GM20431 (cell line): ENCODE measurements around the gene CDC25B.
"Not testable (repeated sequence)": the region's sequence is repeated elsewhere in the genome, so short reads cannot be mapped to it uniquely, and the experiment has no call there.

ENCODE experiments used
- in situ Hi-C: fragments of 300-500 bp; cut with MseI, MboI; formaldehyde crosslinking; loops from one replicate; pipeline ENCODE4 v1.15.0; 2020; ENCODE audit warnings: low sequenced_read_pairs; ENCODE audit not compliant: unreplicated experiment

CDC25B gene

DNA sequence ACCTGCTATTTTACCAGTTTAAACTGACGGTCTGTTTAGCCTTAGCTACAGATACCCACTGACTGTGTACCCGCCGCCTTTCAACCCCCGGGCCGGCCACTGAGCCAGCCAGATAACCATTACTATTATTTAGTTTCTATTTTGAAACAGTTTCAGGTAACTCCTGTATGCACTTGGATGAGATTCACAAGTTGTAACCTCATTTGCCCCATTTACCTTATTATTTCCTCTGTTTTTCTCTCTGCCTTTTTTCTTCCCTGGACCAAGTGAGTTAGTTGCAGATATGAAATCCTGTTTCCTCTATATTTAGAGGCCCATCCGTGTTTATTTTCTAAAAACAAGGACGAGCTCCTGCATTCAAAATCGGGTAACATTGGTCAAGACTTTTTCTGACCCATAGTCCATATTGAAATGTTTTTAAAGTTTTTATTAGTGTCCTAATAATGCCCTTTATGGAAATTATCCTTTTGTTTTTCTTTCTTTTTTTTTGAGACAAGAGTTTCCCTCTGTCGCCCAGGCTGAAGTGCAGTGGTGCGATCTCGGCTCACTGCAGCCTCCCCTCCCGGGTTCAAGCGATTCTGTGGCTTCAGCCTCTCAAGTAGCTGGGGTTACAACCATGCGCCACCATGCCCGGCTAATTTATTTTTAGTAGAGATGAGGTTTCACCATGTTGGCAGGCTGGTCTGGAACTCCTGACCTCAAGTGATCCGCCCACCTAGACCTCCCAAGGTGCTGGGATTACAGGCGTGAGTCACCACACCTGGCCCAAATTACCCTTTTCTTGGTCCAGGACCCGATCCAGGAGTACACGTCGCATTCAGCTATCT lies 25.0 kb downstream of the CDC25B start:
- in situ Hi-C loops = no loop called here

GRCh38 chr20:3821996-3822395 lies 25.9 kb downstream of the CDC25B start:
- in situ Hi-C loops = no loop called here

DNA sequence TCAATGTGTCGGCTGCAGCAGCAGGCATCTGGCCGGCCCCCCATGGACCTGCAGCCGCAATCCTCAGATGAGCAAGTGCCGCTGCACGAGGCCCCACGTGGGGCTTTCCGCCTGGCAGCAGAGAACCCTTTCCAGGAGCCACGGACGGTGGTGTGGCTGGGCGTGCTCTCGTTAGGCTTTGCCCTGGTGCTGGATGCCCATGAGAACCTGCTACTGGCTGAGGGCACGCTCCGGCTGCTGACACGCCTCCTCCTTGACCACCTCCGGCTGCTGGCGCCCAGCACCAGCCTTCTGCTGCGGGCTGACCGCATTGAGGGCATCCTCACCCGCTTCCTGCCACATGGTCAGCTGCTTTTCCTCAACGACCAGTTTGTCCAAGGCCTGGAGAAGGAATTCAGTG lies 27.8 kb downstream of the CDC25B start:
- in situ Hi-C loops = no loop called here

- in situ Hi-C loops = no loop called here
These were observed 29.4 kb downstream of the CDC25B start for GRCh38 chr20:3825526-3825925.

DNA sequence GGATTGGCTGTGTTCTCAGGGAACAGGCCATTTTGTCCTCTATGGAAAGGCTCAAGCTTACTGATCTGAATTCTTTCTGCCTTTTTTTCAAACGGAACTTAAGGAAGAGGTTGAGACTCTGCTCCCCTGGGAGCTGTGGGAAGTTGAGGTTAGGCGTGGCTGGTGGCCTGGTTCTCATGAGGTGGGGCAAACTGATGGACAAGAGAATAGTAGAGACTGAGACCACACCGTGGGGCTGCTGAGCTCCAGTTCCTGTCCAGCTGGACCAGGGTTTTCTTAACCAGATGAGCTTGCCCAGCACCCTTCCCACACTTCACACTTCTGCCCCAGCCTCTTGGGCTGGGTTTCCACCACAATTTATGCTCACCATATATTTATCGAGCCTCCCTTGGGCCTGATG lies 30.3 kb downstream of the CDC25B start:
- in situ Hi-C loops = no loop called here

GRCh38 chr20:3828798-3829197 lies 32.7 kb downstream of the CDC25B start:
- in situ Hi-C loops = no loop called here

- in situ Hi-C loops = not testable (repeated sequence)
These were observed 33.8 kb downstream of the CDC25B start for GRCh38 chr20:3829891-3830290.

GRCh38 chr20:3836132-3836531 lies 40.0 kb downstream of the CDC25B start:
- in situ Hi-C loops = no loop called here

- in situ Hi-C loops = no loop called here
These were observed 43.2 kb downstream of the CDC25B start for GRCh38 chr20:3839328-3839727.

DNA sequence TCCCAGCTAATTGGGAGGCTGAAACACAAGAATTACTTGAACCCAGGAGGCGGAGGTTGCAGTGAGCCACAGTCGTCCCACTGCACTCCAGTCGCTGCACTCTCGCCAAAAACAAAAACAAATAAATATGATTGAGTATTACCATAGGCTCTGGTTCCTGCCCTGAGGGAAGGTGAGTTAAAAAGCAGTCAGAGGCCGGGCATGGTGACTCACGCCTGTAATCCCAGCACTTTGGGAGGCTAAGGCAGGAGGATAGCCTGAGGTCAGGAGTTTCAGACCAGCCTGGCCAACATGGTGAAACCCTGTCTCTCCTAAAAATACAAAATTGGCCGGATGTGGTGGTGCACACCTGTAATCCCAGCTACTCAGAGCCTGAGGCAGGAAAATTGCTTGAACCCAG lies 44.1 kb downstream of the CDC25B start:
- in situ Hi-C loops = not testable (repeated sequence)

DNA sequence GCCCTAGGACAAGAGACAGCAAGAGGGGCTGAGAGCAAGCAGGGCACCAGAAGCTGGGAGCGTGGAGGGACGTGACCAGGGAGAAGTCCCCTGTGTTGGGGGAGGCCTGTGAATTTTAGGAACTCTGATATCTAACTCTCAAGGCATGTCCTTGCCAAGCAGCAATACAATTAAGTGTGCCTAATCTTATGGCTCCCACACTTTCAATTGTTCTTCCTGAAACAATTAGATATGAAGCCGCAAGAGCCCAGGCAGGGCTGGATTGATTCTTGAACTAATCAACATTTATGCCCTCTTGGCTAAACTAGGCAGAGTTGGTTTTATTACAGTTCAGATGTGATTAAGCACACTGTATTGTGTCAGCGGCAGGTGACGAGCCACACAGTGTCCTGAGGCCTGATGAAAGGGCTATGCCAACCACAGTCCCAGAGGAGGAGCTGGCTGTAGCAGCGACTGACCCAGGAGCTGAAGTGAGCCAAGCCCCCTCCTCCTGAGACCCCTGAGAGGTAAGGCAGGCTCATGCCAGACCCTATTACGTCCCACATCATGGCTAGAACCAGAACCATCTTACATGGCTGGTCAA lies 46.3 kb downstream of the CDC25B start:
- in situ Hi-C loops = no loop called here

DNA sequence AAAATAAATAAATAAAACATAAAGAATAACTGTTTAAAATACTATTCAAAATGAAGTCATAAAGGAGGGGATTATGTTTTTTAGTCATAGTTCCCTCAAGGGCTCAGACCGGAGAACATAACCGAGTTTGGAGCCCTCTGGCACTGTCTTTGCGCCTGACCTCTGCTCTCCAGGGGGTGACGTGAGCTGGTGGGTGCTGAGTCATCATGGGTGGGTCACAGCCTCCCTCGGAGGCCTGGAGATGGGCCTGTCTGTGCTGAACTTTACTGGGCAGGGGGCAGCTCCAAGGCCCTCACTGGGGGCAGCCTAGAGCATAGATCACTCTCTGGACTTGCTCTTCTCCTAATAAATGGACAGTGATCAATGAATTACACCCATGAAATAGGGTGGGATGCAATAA lies 47.4 kb downstream of the CDC25B start:
- in situ Hi-C loops = no loop called here

GRCh38 chr20:3843990-3844619 lies 48.0 kb downstream of the CDC25B start:
- in situ Hi-C loops = not testable (repeated sequence)

- in situ Hi-C loops = no loop called here
These were observed 50.2 kb downstream of the CDC25B start for GRCh38 chr20:3846378-3846739.

GRCh38 chr20:3846740-3847428 lies 50.8 kb downstream of the CDC25B start, which contains the start of gene MAVS:
MAVS (plus strand) TSS chr20:3846834; CDS start chr20:3854625, 7,791 bp downstream.
- in situ Hi-C loops = no loop called here

GRCh38 chr20:3847429-3847940 lies 51.4 kb downstream of the CDC25B start:
- in situ Hi-C loops = no loop called here

DNA sequence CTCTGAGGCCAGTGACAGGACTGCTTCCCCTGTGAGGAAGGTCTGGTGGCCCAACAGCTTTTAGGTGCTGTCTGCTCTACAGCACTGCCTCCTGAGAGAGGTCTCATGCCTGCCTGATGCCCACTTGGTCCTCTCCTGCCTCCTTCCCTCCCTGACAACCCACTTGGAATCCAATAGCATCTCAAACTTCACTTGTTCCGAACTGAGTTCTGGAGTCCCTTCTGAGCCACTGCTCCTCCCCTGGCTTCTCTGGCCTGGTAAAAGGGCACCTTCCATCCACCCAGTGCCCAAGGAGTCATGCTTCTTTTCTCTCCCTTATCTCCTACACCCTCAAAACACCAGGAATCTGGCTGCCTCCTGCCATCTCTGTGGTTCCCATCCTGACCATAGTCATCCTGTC lies 52.5 kb downstream of the CDC25B start:
- in situ Hi-C loops = no loop called here

- in situ Hi-C loops = no loop called here
These were observed 58.4 kb downstream of the CDC25B start for GRCh38 chr20:3854462-3854871.
